Bronchial epithelial cell (primary cell): ENCODE data around the gene COLEC12. TPM values are rescaled to one million over a fixed set of nuclear protein-coding genes. Genes with fewer than 3 reads are reported as not detected.

Source experiments
- DNase-seq: peaks from one replicate; pipeline ENCODE4 v3.0.0-alpha.2; 2010; ENCODE audit warnings: low read depth
- FAIRE-seq: peaks from 2 replicates; lab custom pipeline; 2011; peaks lifted over from hg19 to GRCh38; lab: Jason Lieb, UNC
- H3K27me3 ChIP-seq: 2 replicates; pipeline ENCODE4 v1.5.1; 2011; ENCODE audit warnings: low read length; ENCODE audit not compliant: control insufficient read depth, insufficient read depth
- H3K36me3 ChIP-seq: 2 replicates; pipeline ENCODE4 v1.5.1; 2011; ENCODE audit warnings: low read length; ENCODE audit not compliant: control insufficient read depth, insufficient read depth
- H3K4me3 ChIP-seq: 2 replicates; pipeline ENCODE4 v1.5.1; 2011; ENCODE audit warnings: mild to moderate bottlenecking, low read depth, low read length, control low read depth
- CTCF ChIP-seq: IDR thresholded peaks from 2 replicates; pipeline ENCODE4 v1.5.1; 2011; ENCODE audit warnings: mild to moderate bottlenecking, moderate library complexity, low read length, control low read depth, inconsistent platforms; ENCODE audit not compliant: insufficient read depth, severe bottlenecking
- total RNA-seq: library from RNA; depleted of rRNA; stranded (reverse); fragments of >200 nt; gene quantifications from 2 replicates; pipeline ENCODE4 v1.2.1, GENCODE V29; 2014

COLEC12 gene
- total RNA-seq, 1 donor from 2014 or later = 0.53 TPM

- TF ChIP-seq CTCF = no peak
- H3K36me3 ChIP-seq = no peaks in the 10 kb centered on the region
- no peak overlapping the region for H3K4me3 ChIP-seq
- no peaks in the 10 kb centered on the region for H3K27me3 ChIP-seq
- DNase-seq = no peak
- FAIRE-seq = no peak
These were observed 12.5 kb upstream of the COLEC12 start for GRCh38 chr18:512957-513356.

- no peak for TF ChIP-seq CTCF
- no peak overlapping the region for H3K4me3 ChIP-seq
- H3K36me3 ChIP-seq = no peaks in the 10 kb centered on the region
- DNase-seq (no peak), FAIRE-seq (no peak)
- H3K27me3 ChIP-seq = no peaks in the 10 kb centered on the region
These were observed 8.3 kb upstream of the COLEC12 start for GRCh38 chr18:508835-509234.

GRCh38 chr18:507636-508035, 7.1 kb upstream of the COLEC12 start:
- Histone ChIP-seq H3K4me3 (no peak overlapping the region), H3K36me3 (no peaks in the 10 kb centered on the region), H3K27me3 (no peaks in the 10 kb centered on the region)
- DNase-seq = no peak
- no peak for FAIRE-seq
- no peak for TF ChIP-seq CTCF

- DNase-seq = no peak
These were observed 6.3 kb upstream of the COLEC12 start for GRCh38 chr18:506801-507200.

GRCh38 chr18:506264-506663, 5.8 kb upstream of the COLEC12 start:
- TF ChIP-seq CTCF = no peak
- FAIRE-seq = no peak
- Histone ChIP-seq H3K27me3 (no peaks in the 10 kb centered on the region), H3K4me3 (no peak overlapping the region), H3K36me3 (no peaks in the 10 kb centered on the region)
- no peak for DNase-seq

More at GRCh38 chr18:506801-507200, 6.3 kb upstream of the COLEC12 start:
- no peaks in the 10 kb centered on the region for H3K27me3 ChIP-seq
- FAIRE-seq = no peak
- no peak for TF ChIP-seq CTCF
- H3K36me3 ChIP-seq = no peaks in the 10 kb centered on the region
- no peak overlapping the region for H3K4me3 ChIP-seq

GRCh38 chr18:505483-506122, 5.1 kb upstream of the COLEC12 start:
- H3K36me3 ChIP-seq = no peaks in the 10 kb centered on the region
- TF ChIP-seq CTCF = no peak
- FAIRE-seq = no peak
- DNase-seq = no peak
- no peak overlapping the region for H3K4me3 ChIP-seq
- H3K27me3 ChIP-seq = peaks cover 2% of the 10 kb centered on the region
